ENCODE results near the gene TMEM100. TPM values are rescaled to one million over a fixed set of nuclear protein-coding genes. Genes with fewer than 3 reads are reported as not detected.

Gene TMEM100
- total RNA-seq, 5 donors from 2014 or later (not counting 1 experiment from before 2014, with no cell fraction given) = 0.35 TPM; not detected in 4

- ATAC-seq (replicated peaks in 1 of 4) (no peak), DNase-seq (no peak)
- Histone ChIP-seq H3K27ac (ENCODE audit: low read length) (no peak overlapping the region), H3K4me3 (ENCODE audit: control insufficient read depth in 1 of 2, extremely low read depth in 1 of 2, low read length in 1 of 2) (no peak overlapping the region), H3K4me1 (ENCODE audit: control insufficient read depth in 1 of 2, extremely low read depth in 1 of 2, insufficient read depth in 2 of 2, low read length in 2 of 2) (no peaks in the 10 kb centered on the region), H3K27me3 (replicated peaks in 1 of 2; ENCODE audit: control insufficient read depth in 2 of 2, extremely low read depth in 1 of 2, insufficient read depth in 2 of 2, low read length in 1 of 2) (peaks cover 0 to 4% of the 10 kb centered on the region in 2 experiments), H3K9me3 (no peaks in the 10 kb centered on the region), H3K36me3 (ENCODE audit: control insufficient read depth in 2 of 2, extremely low read depth in 1 of 2, insufficient read depth in 1 of 2, low read length in 1 of 2) (no peaks in the 10 kb centered on the region)
- Mint-ChIP-seq H3K36me3 (no peaks in the 10 kb centered on the region), H3K4me3 (no peak overlapping the region), H3K9me3 (no peaks in the 10 kb centered on the region), H3K27me3 (peaks cover 17 to 39% of the 10 kb centered on the region in 2 donors), H3K4me1 (no peaks in the 10 kb centered on the region), H3K27ac (no peak overlapping the region)
- CTCF ChIA-PET = no interaction called here
- POLR2A ChIA-PET = no interaction called here
- 60% methylated on average over 2 of the region's 3 CpGs for WGBS (ENCODE audit: insufficient coverage)
These were observed 12.3 kb downstream of the TMEM100 start for GRCh38 chr17:55710410-55710809.

- H3K36me3 Mint-ChIP-seq = no peaks in the 10 kb centered on the region
- Histone ChIP-seq H3K27me3 (replicated peaks in 1 of 2; ENCODE audit: control insufficient read depth in 2 of 2, extremely low read depth in 1 of 2, insufficient read depth in 2 of 2, low read length in 1 of 2) (peaks cover 0 to 4% of the 10 kb centered on the region in 2 experiments), H3K9me3 (no peaks in the 10 kb centered on the region), H3K4me3 (ENCODE audit: control insufficient read depth in 1 of 2, extremely low read depth in 1 of 2, low read length in 1 of 2) (no peak overlapping the region), H3K4me1 (ENCODE audit: control insufficient read depth in 1 of 2, extremely low read depth in 1 of 2, insufficient read depth in 2 of 2, low read length in 2 of 2) (no peaks in the 10 kb centered on the region), H3K36me3 (ENCODE audit: control insufficient read depth in 2 of 2, extremely low read depth in 1 of 2, insufficient read depth in 1 of 2, low read length in 1 of 2) (no peaks in the 10 kb centered on the region), H3K27ac (ENCODE audit: low read length) (no peak overlapping the region)
- no peak for ATAC-seq (replicated peaks in 1 of 4)
- DNase-seq = no peak
- no peak overlapping the region for H3K27ac Mint-ChIP-seq
- peaks cover 17 to 39% of the 10 kb centered on the region in 2 donors for H3K27me3 Mint-ChIP-seq
- CTCF ChIA-PET = no interaction called here
- no peak overlapping the region for H3K4me3 Mint-ChIP-seq
- 85% methylated on average over 4 of the region's 4 CpGs for WGBS (ENCODE audit: insufficient coverage)
- POLR2A ChIA-PET = no interaction called here
- H3K4me1 Mint-ChIP-seq = no peaks in the 10 kb centered on the region
- H3K9me3 Mint-ChIP-seq = no peaks in the 10 kb centered on the region
These were observed 12.7 kb downstream of the TMEM100 start for GRCh38 chr17:55709984-55710383.

DNA sequence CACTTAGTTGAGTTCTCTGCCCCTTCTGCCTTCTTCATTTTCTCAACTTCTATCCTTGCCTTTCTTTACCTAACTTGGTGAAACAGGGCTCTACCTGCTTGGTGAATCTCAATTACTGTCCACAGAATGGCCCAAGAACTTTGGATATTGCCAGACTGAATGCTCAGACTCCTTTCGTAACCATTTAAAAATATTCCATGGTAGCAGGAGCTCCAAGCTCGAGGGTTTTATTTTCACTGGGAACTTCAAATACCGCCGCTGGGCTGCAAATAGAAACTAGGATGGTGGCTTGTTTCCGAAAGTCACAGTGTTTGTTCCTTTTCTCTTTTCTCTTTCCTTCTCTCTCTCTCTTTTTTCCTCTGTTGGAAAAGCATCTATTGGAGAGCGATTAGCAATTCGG is 13.2 kb downstream of the TMEM100 start:
- CTCF ChIA-PET = no interaction called here
- Histone ChIP-seq H3K4me1 (ENCODE audit: control insufficient read depth in 1 of 2, extremely low read depth in 1 of 2, insufficient read depth in 2 of 2, low read length in 2 of 2) (no peaks in the 10 kb centered on the region), H3K4me3 (ENCODE audit: control insufficient read depth in 1 of 2, extremely low read depth in 1 of 2, low read length in 1 of 2) (no peak overlapping the region), H3K36me3 (ENCODE audit: control insufficient read depth in 2 of 2, extremely low read depth in 1 of 2, insufficient read depth in 1 of 2, low read length in 1 of 2) (no peaks in the 10 kb centered on the region), H3K27me3 (replicated peaks in 1 of 2; ENCODE audit: control insufficient read depth in 2 of 2, extremely low read depth in 1 of 2, insufficient read depth in 2 of 2, low read length in 1 of 2) (peaks cover 0 to 4% of the 10 kb centered on the region in 2 experiments), H3K27ac (ENCODE audit: low read length) (no peak overlapping the region), H3K9me3 (no peaks in the 10 kb centered on the region)
- DNase-seq = no peak
- no peaks in the 10 kb centered on the region for H3K4me1 Mint-ChIP-seq
- H3K27me3 Mint-ChIP-seq = peaks cover 17 to 42% of the 10 kb centered on the region in 2 donors
- ATAC-seq (replicated peaks in 1 of 4) = no peak
- no CpG with 5 or more reads among the region's 7 CpGs for WGBS (ENCODE audit: insufficient coverage)
- H3K27ac Mint-ChIP-seq = no peak overlapping the region
- POLR2A ChIA-PET = no interaction called here
- H3K36me3 Mint-ChIP-seq = no peaks in the 10 kb centered on the region
- H3K4me3 Mint-ChIP-seq = no peak overlapping the region
- H3K9me3 Mint-ChIP-seq = no peaks in the 10 kb centered on the region

GRCh38 chr17:55708175-55708974 is 14.3 kb downstream of the TMEM100 start:
- Mint-ChIP-seq H3K36me3 (no peaks in the 10 kb centered on the region), H3K4me1 (no peaks in the 10 kb centered on the region), H3K9me3 (no peaks in the 10 kb centered on the region), H3K4me3 (no peak overlapping the region), H3K27me3 (peaks cover 20 to 53% of the 10 kb centered on the region in 2 donors), H3K27ac (no peak overlapping the region)
- Histone ChIP-seq H3K4me1 (ENCODE audit: control insufficient read depth in 1 of 2, extremely low read depth in 1 of 2, insufficient read depth in 2 of 2, low read length in 2 of 2) (no peaks in the 10 kb centered on the region), H3K27me3 (replicated peaks in 1 of 2; ENCODE audit: control insufficient read depth in 2 of 2, extremely low read depth in 1 of 2, insufficient read depth in 2 of 2, low read length in 1 of 2) (peaks cover 0 to 4% of the 10 kb centered on the region in 2 experiments), H3K27ac (ENCODE audit: low read length) (no peak overlapping the region), H3K4me3 (ENCODE audit: control insufficient read depth in 1 of 2, extremely low read depth in 1 of 2, low read length in 1 of 2) (no peak overlapping the region), H3K9me3 (no peaks in the 10 kb centered on the region), H3K36me3 (ENCODE audit: control insufficient read depth in 2 of 2, extremely low read depth in 1 of 2, insufficient read depth in 1 of 2, low read length in 1 of 2) (no peaks in the 10 kb centered on the region)
- DNase-seq (no peak), ATAC-seq (replicated peaks in 1 of 4) (no peak)
- ChIA-PET POLR2A (interaction anchor here in 1 of 2 donors (0.5 kb wide), 1 partner anchor 497 kb away, joined by 3 read pairs; no protein-coding TSS in a partner anchor), CTCF (interaction anchor here in 1 of 2 donors (0.5 to 0.8 kb wide), 2 partner anchors 21 to 89 kb away, joined by 3 read pairs; no protein-coding TSS in a partner anchor)
- WGBS (ENCODE audit: insufficient coverage) = 87% methylated on average over 6 of the region's 8 CpGs

GRCh38 chr17:55706808-55707773 is 15.6 kb downstream of the TMEM100 start:
- H3K36me3 Mint-ChIP-seq = no peaks in the 10 kb centered on the region
- ChIA-PET CTCF (no interaction called here), POLR2A (no interaction called here)
- H3K9me3 Mint-ChIP-seq = no peaks in the 10 kb centered on the region
- H3K4me1 Mint-ChIP-seq = no peaks in the 10 kb centered on the region
- no peak overlapping the region for H3K27ac Mint-ChIP-seq
- 93% methylated on average over 5 of the region's 11 CpGs for WGBS (ENCODE audit: insufficient coverage)
- Histone ChIP-seq H3K4me3 (ENCODE audit: control insufficient read depth in 1 of 2, extremely low read depth in 1 of 2, low read length in 1 of 2) (no peak overlapping the region), H3K4me1 (ENCODE audit: control insufficient read depth in 1 of 2, extremely low read depth in 1 of 2, insufficient read depth in 2 of 2, low read length in 2 of 2) (no peaks in the 10 kb centered on the region), H3K36me3 (ENCODE audit: control insufficient read depth in 2 of 2, extremely low read depth in 1 of 2, insufficient read depth in 1 of 2, low read length in 1 of 2) (no peaks in the 10 kb centered on the region), H3K9me3 (no peaks in the 10 kb centered on the region), H3K27me3 (replicated peaks in 1 of 2; ENCODE audit: control insufficient read depth in 2 of 2, extremely low read depth in 1 of 2, insufficient read depth in 2 of 2, low read length in 1 of 2) (peaks cover 0 to 4% of the 10 kb centered on the region in 2 experiments), H3K27ac (ENCODE audit: low read length) (no peak overlapping the region)
- peaks cover 22 to 56% of the 10 kb centered on the region in 2 donors for H3K27me3 Mint-ChIP-seq
- ATAC-seq (replicated peaks in 1 of 4) (no peak), DNase-seq (no peak)
- no peak overlapping the region for H3K4me3 Mint-ChIP-seq

DNA sequence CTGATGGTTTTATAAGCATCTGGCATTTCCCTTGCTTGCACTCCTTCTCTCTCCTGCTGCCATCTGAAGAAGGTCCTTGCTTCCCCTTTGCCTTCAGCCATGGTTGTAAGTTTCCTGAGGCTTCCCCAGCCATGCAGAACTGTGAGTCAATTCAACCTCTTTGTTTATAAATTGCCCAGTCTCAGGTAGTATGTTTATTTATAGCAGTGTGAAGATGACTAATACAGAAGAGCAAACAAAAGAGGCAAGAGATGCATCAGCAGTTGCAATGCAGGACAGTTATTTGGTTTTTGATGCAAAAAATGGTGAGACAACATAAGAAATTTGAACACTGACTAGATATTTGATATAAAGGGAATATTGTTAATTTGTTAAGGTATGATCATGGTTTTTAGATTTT is 16.8 kb downstream of the TMEM100 start:
- no peaks in the 10 kb centered on the region for H3K9me3 Mint-ChIP-seq
- DNase-seq = no peak
- Histone ChIP-seq H3K27ac (ENCODE audit: low read length) (no peak overlapping the region), H3K27me3 (replicated peaks in 1 of 2; ENCODE audit: control insufficient read depth in 2 of 2, extremely low read depth in 1 of 2, insufficient read depth in 2 of 2, low read length in 1 of 2) (peaks cover 0 to 4% of the 10 kb centered on the region in 2 experiments), H3K36me3 (ENCODE audit: control insufficient read depth in 2 of 2, extremely low read depth in 1 of 2, insufficient read depth in 1 of 2, low read length in 1 of 2) (no peaks in the 10 kb centered on the region), H3K4me1 (ENCODE audit: control insufficient read depth in 1 of 2, extremely low read depth in 1 of 2, insufficient read depth in 2 of 2, low read length in 2 of 2) (no peaks in the 10 kb centered on the region), H3K4me3 (ENCODE audit: control insufficient read depth in 1 of 2, extremely low read depth in 1 of 2, low read length in 1 of 2) (no peak overlapping the region), H3K9me3 (no peaks in the 10 kb centered on the region)
- no peak overlapping the region for H3K4me3 Mint-ChIP-seq
- no peaks in the 10 kb centered on the region for H3K36me3 Mint-ChIP-seq
- no peak for ATAC-seq (replicated peaks in 1 of 4)
- POLR2A ChIA-PET = no interaction called here
- H3K27me3 Mint-ChIP-seq = peaks cover 30 to 67% of the 10 kb centered on the region in 2 donors
- CTCF ChIA-PET = no interaction called here
- no peaks in the 10 kb centered on the region for H3K4me1 Mint-ChIP-seq
- H3K27ac Mint-ChIP-seq = no peak overlapping the region
